DND-41 (cell line): ENCODE measurements around the gene HLA-DOA.

Source experiments
- CTCF ChIP-seq: IDR thresholded peaks from 2 replicates; pipeline ENCODE4 v1.5.1; 2012; ENCODE audit warnings: borderline replicate concordance, low read length, moderate library complexity, mild to moderate bottlenecking; ENCODE audit not compliant: poor library complexity, severe bottlenecking; ENCODE audit errors: extremely low read depth
- EZH2 ChIP-seq: IDR thresholded peaks from 3 replicates; pipeline ENCODE4 v1.6.1; 2012; ENCODE audit warnings: borderline replicate concordance, low read depth, mild to moderate bottlenecking, moderate library complexity, low read length, inconsistent platforms; ENCODE audit not compliant: severe bottlenecking

GRCh38 chr6:33017018-33017417 lies 7.6 kb upstream of the HLA-DOA start:
- no peak for TF ChIP-seq CTCF
- TF ChIP-seq EZH2: no peak
